Measurements from ENCODE around the gene COA1.
A peak's percentile ranks its signal among the peaks of the same experiment; 100 is the strongest.
"Not testable (repeated sequence)": the region's sequence is repeated elsewhere in the genome, so short reads cannot be mapped to it uniquely, and the experiment has no call there.

Gene COA1

GRCh38 chr7:43625453-43625852, 103.9 kb downstream of the COA1 start:
- peak; percentile 23 for DNase-seq

- no peak for DNase-seq
Observed at GRCh38 chr7:43624156-43624555, 105.2 kb downstream of the COA1 start.

- DNase-seq: no peak
Observed at GRCh38 chr7:43621729-43622448, 107.4 kb downstream of the COA1 start.

- no peak for DNase-seq
Observed at GRCh38 chr7:43619213-43620012, 109.9 kb downstream of the COA1 start.

- no peak for DNase-seq
Observed at GRCh38 chr7:43618073-43618472, 111.2 kb downstream of the COA1 start.

- DNase-seq: no peak
Observed at GRCh38 chr7:43616977-43617376, 112.3 kb downstream of the COA1 start.

- DNase-seq: no peak
Observed at GRCh38 chr7:43615558-43616145, 113.7 kb downstream of the COA1 start.

GRCh38 chr7:43612599-43613589, 116.4 kb downstream of the COA1 start:
- DNase-seq: no peak

- no peak for DNase-seq
Observed at GRCh38 chr7:43612128-43612527, 117.2 kb downstream of the COA1 start.

GRCh38 chr7:43609097-43609496, 120.2 kb downstream of the COA1 start:
- no peak for DNase-seq

- DNase-seq: no peak
Observed at GRCh38 chr7:43604251-43604650, 125.1 kb downstream of the COA1 start.

- DNase-seq: no peak
Observed at GRCh38 chr7:43602256-43602655, 127.1 kb downstream of the COA1 start.

GRCh38 chr7:43600056-43600455, 129.3 kb downstream of the COA1 start:
- DNase-seq: no peak

- not testable (repeated sequence) for DNase-seq
Observed at GRCh38 chr7:43596426-43596825, 132.9 kb downstream of the COA1 start.

GRCh38 chr7:43594020-43594419, 135.3 kb downstream of the COA1 start:
- DNase-seq: no peak

- DNase-seq: peak; percentile 46
Observed at GRCh38 chr7:43593010-43593409, 136.3 kb downstream of the COA1 start.

- DNase-seq: no peak
Observed at GRCh38 chr7:43592326-43592725, 137.0 kb downstream of the COA1 start.

- DNase-seq: no peak
Observed at GRCh38 chr7:43591558-43592180, 137.7 kb downstream of the COA1 start.

GRCh38 chr7:43590862-43591557, 138.3 kb downstream of the COA1 start:
- no peak for DNase-seq

- no peak for DNase-seq
Observed at GRCh38 chr7:43589728-43590127, 139.6 kb downstream of the COA1 start.

Data from DMS53 (cell line).